ENCODE results near the gene CARS2.
"Not testable (repeated sequence)": the region's sequence is repeated elsewhere in the genome, so short reads cannot be mapped to it uniquely, and the experiment has no call there.

CARS2 gene

DNA sequence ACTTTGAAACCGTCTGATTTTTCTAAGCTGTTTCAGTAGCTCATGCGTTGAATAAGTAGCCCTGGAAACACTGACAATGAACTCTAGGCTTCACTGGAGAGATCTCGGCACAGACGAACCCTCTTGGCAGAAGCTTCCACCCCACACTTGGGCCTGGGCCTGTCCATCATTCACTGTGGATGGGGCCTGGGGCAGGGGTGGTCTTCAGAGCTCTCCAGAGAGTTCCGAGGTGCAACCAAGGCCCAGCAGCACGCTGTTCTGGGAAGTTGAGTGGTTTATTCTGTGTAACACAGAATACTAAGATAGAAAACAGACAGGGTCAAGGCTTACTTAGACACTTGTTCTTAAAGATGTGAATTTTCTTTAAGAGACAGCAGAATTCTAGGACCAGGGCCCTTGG lies 68.6 kb downstream of the CARS2 start:
- DNase-seq (ENCODE audit: low spot score) = no peak
- H3K4me3 ChIP-seq = no peak overlapping the region
- TF ChIP-seq, protein P1, sequence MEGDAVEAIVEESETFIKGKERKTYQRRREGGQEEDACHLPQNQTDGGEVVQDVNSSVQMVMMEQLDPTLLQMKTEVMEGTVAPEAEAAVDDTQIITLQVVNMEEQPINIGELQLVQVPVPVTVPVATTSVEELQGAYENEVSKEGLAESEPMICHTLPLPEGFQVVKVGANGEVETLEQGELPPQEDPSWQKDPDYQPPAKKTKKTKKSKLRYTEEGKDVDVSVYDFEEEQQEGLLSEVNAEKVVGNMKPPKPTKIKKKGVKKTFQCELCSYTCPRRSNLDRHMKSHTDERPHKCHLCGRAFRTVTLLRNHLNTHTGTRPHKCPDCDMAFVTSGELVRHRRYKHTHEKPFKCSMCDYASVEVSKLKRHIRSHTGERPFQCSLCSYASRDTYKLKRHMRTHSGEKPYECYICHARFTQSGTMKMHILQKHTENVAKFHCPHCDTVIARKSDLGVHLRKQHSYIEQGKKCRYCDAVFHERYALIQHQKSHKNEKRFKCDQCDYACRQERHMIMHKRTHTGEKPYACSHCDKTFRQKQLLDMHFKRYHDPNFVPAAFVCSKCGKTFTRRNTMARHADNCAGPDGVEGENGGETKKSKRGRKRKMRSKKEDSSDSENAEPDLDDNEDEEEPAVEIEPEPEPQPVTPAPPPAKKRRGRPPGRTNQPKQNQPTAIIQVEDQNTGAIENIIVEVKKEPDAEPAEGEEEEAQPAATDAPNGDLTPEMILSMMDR (IDR thresholded peaks at IDR 0.05) = no peak
- H3K27ac ChIP-seq = no peak overlapping the region

DNA sequence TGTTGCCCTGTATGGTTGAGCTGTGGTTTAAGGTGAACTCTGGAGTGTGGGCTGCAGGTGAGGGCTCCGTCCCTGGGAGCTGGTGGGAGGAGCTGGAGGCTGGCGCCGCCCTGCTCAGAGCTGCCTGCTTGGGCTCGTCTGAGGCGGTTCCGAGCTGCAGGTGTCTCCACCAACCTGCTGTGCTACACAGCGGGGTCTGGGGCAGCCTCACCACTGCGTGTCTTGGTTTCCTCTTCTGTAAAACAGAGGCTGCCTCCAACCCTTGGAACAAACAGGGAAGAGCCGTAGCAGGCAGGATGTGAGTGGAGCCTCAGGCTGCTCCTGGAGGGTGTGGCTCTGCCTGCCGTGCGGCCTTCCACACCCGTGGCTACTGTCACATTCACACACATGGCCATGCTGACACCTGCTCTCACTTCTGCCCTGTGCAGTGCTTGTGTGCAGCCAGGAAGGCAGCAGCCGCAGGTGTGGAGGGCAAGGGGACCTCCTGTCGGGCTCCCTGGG lies 69.2 kb downstream of the CARS2 start:
- no peak for DNase-seq (ENCODE audit: low spot score)
- Histone ChIP-seq H3K27ac (no peak overlapping the region), H3K4me3 (no peak overlapping the region)
- TF ChIP-seq, protein P1 (IDR thresholded peaks at IDR 0.05) = no peak

DNA sequence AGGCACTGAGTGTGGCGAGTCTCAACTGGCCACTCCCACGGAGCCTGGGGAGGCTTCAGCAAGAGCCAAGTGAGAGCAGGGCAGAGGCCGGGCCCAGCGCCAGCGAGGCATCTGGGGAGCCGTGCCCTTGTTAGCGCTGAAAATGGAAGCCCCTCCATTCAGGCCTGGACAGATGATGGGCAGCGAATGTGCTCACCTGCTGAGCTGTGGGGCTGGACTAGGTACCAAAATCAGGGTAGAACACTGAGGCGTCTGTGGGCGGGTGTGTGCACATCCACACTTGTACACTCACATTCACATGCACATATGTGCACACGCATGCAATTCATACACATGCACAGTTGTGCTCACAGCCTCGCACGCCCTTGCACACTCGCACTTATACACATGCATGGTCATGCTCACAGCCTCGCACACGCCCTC lies 69.9 kb downstream of the CARS2 start:
- TF ChIP-seq, protein P1 (IDR thresholded peaks at IDR 0.05) = no peak
- peak; percentile 29 for DNase-seq (ENCODE audit: low spot score)
- no peak overlapping the region for H3K4me3 ChIP-seq
- no peak overlapping the region for H3K27ac ChIP-seq

- TF ChIP-seq, protein P1 (IDR thresholded peaks at IDR 0.05) = no peak
- no peak for DNase-seq (ENCODE audit: low spot score)
- no peak overlapping the region for H3K4me3 ChIP-seq
- H3K27ac ChIP-seq = no peak overlapping the region
Observed at GRCh38 chr13:110635405-110636002, 70.4 kb downstream of the CARS2 start.

- Histone ChIP-seq H3K27ac (no peak overlapping the region), H3K4me3 (no peak overlapping the region)
- no peak for DNase-seq (ENCODE audit: low spot score)
- TF ChIP-seq, protein P1 (IDR thresholded peaks at IDR 0.05) = no peak
Observed at GRCh38 chr13:110634558-110634957, 71.4 kb downstream of the CARS2 start.

GRCh38 chr13:110633776-110634175 lies 72.1 kb downstream of the CARS2 start:
- Histone ChIP-seq H3K4me3 (no peak overlapping the region), H3K27ac (no peak overlapping the region)
- TF ChIP-seq, protein P1 (IDR thresholded peaks at IDR 0.05) = no peak
- no peak for DNase-seq (ENCODE audit: low spot score)

GRCh38 chr13:110632255-110632654 lies 73.7 kb downstream of the CARS2 start:
- not testable (repeated sequence) for H3K27ac ChIP-seq; H3K4me3 ChIP-seq; DNase-seq (ENCODE audit: low spot score)

Data from coronary artery (tissue), 2 donors.